Tongue (tissue), 3 donors: ENCODE results near the gene SLC5A4. TPM values are rescaled to one million over a fixed set of nuclear protein-coding genes. Genes with fewer than 3 reads are reported as not detected.
"Not testable (repeated sequence)": the region's sequence is repeated elsewhere in the genome, so short reads cannot be mapped to it uniquely, and the experiment has no call there.

ENCODE experiments used
- DNase-seq: peaks from one replicate; pipeline ENCODE4 v3.0.0-alpha.2; 2015
- small RNA-seq: library from RNA; depleted of rRNA; stranded (forward); fragments of <200 nt; gene quantifications from one replicate; pipeline ENCODE3, GENCODE V24; 2014; ENCODE audit warnings: low replicate concordance
- total RNA-seq: library from RNA; depleted of rRNA; stranded (reverse); fragments of >200 nt; gene quantifications from one replicate; pipeline ENCODE4 v1.2.3, GENCODE V29; 2014

The SLC5A4 gene
- total RNA-seq, 1 donor from 2014 or later: not detected

DNA sequence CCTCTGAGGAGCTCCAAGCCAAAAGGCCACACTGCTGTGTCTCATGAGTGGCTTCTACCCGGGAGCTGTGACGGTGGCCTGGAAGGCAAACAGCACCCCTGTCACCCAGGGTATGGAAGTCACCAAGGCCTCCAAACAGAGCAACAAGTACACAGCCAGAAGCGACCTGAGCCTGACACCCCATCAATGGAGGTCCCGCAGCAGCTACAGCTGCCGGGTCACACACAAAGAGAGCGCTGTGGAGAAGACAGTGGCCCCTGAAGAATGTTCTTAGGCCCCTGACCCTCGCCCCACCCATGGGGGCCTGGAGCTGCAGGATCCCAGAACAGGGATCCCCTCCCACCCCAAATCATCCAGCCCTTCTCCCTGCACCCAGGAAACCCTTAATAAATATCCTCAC is 55.2 kb downstream of the SLC5A4 start:
- no peak for DNase-seq

- DNase-seq: no peak
These were observed 55.8 kb downstream of the SLC5A4 start for GRCh38 chr22:32199341-32199740.

- not testable (repeated sequence) for DNase-seq
These were observed 57.5 kb downstream of the SLC5A4 start for GRCh38 chr22:32197553-32198226.

DNA sequence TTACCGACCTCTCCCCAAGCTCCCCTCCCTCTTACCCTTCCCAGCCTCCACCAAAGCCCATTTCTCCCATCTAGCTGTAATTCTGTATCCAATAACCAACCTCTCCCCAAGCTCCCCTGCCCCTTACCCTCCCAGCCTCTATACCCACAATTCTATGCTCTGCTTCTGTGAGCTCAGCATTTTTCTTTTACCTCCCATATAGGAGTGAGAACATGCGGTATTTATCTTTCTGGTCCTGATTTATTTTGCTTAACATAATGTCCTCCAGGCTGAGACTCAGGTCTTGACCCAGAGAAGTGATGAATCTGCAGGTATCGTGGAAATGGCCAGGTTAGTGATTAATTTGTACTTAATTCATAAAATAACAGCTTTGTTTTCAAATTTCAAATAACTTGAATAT is 59.2 kb downstream of the SLC5A4 start:
- DNase-seq: not testable (repeated sequence)

GRCh38 chr22:32193346-32193745 is 61.8 kb downstream of the SLC5A4 start:
- DNase-seq: not testable (repeated sequence)

DNA sequence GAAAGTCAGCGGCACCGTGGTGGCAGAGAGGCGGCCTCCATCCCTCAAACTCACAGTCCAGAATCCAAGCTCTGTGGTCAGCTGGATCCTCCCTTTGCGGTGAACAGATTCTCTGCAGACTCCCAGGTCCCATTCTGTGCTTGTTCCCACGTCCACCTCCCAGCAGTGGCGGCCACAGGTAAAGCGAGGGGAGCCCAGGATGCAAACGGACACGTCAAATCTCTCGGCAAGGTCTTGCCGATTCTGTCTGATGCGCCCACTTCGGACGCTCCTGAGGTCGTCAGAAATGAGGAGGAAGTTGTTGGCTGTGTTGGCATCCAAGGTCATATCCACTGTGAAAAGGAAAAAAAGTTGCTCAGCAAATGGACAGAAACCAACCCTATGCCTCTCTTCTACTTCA is 64.1 kb downstream of the SLC5A4 start:
- DNase-seq: not testable (repeated sequence)

DNA sequence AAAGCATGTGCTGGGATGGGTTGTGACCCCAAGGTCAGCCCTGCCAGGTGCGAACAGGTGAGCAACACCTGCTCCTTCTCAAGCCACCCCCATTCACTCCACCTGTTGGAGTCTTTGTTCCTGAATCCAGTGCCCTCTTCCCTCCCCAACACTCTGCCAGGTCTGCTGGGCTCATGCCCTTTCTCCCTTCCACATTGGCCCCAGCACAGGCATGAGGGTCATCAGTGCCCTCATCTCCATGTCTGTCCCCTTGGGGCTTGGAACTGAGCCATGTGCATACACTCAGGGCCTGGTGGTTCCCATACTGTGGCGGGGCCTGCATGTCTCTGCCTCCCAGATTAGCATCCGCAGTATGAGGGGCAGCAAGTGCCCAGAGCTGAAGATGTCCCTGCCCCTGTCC is 69.3 kb downstream of the SLC5A4 start:
- DNase-seq: no peak

DNA sequence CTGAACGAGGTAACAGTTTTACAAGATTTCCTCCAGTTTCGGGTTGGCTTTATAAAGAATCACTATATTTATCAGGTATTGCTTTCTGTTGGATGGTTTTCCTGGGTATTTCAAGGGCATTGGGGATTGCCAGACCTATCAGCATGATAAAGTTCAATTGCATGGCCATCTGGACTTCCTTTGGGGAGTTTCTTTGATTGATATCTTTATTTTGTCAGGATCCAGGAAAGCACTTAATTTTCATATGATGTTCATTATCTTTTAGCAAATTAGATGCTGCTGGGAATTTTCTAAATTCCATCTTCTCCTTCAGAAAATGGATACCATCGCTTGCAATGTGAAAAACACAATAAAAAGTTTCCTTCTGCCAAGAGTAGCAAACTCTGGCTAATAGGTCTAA is 71.5 kb downstream of the SLC5A4 start:
- no peak for DNase-seq

DNA sequence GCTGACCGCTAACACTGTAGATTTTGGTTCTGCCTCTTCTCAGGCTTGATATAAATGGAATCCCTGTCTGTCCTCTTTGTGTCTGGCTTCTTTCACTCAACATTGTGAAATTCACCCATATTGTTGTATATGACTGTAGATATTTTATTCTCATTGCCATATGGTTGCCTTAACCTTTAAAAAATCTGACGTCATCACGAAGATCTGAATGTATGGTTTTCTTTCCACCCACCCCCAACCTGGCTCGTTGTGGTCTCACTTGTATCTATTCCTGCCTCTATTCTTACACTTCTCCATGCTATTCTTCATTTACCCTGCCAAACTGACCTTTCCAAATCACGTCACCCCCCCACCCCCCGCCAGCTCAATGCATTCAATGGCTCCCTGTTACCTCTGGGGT is 74.1 kb downstream of the SLC5A4 start:
- no peak for DNase-seq

GRCh38 chr22:32177221-32177765 is 77.9 kb downstream of the SLC5A4 start:
- no peak for DNase-seq

- no peak for DNase-seq
These were observed 79.2 kb downstream of the SLC5A4 start for GRCh38 chr22:32175683-32176644.

GRCh38 chr22:32175115-32175514 is 80.0 kb downstream of the SLC5A4 start:
- no peak for DNase-seq

Small RNA genes lying within 50 kb of the gene (small RNA-seq; reads per million reads assigned to genes)
- not detected for gene RF02171

Other genes starting within 250 kb of the SLC5A4 start
- 2.4 TPM for gene SLC5A1, start 212.1 kb downstream of the SLC5A4 start, total RNA-seq
- gene C22orf42, start 96.0 kb downstream of the SLC5A4 start, total RNA-seq: not detected
- gene RFPL2, start 50.3 kb downstream of the SLC5A4 start, total RNA-seq: not detected
- gene RFPL3, start 102.5 kb upstream of the SLC5A4 start, total RNA-seq: not detected
- gene RTCB, start 156.9 kb upstream of the SLC5A4 start, total RNA-seq: 73.2 TPM
- not detected for gene BPIFC, start 209.1 kb upstream of the SLC5A4 start, total RNA-seq
- 71.8 TPM for gene FBXO7, start 219.5 kb upstream of the SLC5A4 start, total RNA-seq